Skeletal muscle tissue (tissue), 4 donors: ENCODE results near the gene NPM1. TPM values are rescaled to one million over a fixed set of nuclear protein-coding genes. Genes with fewer than 3 reads are reported as not detected.
A peak's percentile ranks its signal among the peaks of the same experiment; 100 is the strongest.
"Not testable (repeated sequence)": the region's sequence is repeated elsewhere in the genome, so short reads cannot be mapped to it uniquely, and the experiment has no call there.

Experiments
- H3K27ac ChIP-seq: one replicate; pipeline ENCODE4 v1.7.0; 2013; ENCODE audit warnings: mild to moderate bottlenecking, low read depth, low read length, inconsistent platforms
- H3K27me3 ChIP-seq, 3 donors: one replicate each; pipeline ENCODE4 v1.7.0; 2013; ENCODE audit warnings: low read length in 3 of 3; ENCODE audit not compliant: control insufficient read depth in 3 of 3, insufficient read depth in 3 of 3
- H3K36me3 ChIP-seq, 3 donors: one replicate each; pipeline ENCODE4 v1.7.0; 2013; ENCODE audit warnings: low read length in 3 of 3; ENCODE audit not compliant: control insufficient read depth in 3 of 3, insufficient read depth in 3 of 3
- H3K4me1 ChIP-seq, 3 donors: one replicate each; pipeline ENCODE4 v1.7.0; 2013; ENCODE audit warnings: low read length in 3 of 3, mild to moderate bottlenecking in 3 of 3; ENCODE audit not compliant: control insufficient read depth in 3 of 3, insufficient read depth in 3 of 3
- H3K4me3 ChIP-seq, 3 donors: one replicate each; pipeline ENCODE4 v1.7.0; 2013; ENCODE audit warnings: low read length in 3 of 3
- H3K9ac ChIP-seq, 3 donors: one replicate each; pipeline ENCODE4 v1.7.0; 2013; ENCODE audit warnings: low read length in 3 of 3, mild to moderate bottlenecking in 3 of 3, moderate library complexity in 2 of 3, low read depth in 1 of 3
- H3K9me3 ChIP-seq, 3 donors: one replicate each; pipeline ENCODE4 v1.7.0; 2013; ENCODE audit warnings: low read length in 3 of 3; ENCODE audit not compliant: control insufficient read depth in 3 of 3
- total RNA-seq: library from RNA; depleted of rRNA; stranded (reverse); fragments of >200 nt; gene quantifications from one replicate; pipeline ENCODE4 v1.2.3, GENCODE V29; 2014
- donor health status: Osteomylitis.

NPM1 gene
- total RNA-seq, 1 donor from 2014 or later, result 713 TPM

GRCh38 chr5:171384416-171384815, 3.2 kb upstream of the NPM1 start:
- H3K9ac ChIP-seq, H3K4me3 ChIP-seq, H3K27me3 ChIP-seq, H3K4me1 ChIP-seq, H3K9me3 ChIP-seq, H3K36me3 ChIP-seq, H3K27ac ChIP-seq: not testable (repeated sequence)

GRCh38 chr5:171384999-171385398, 2.6 kb upstream of the NPM1 start:
- not testable (repeated sequence) for H3K36me3 ChIP-seq, H3K9ac ChIP-seq, H3K27ac ChIP-seq, H3K9me3 ChIP-seq, H3K4me3 ChIP-seq, H3K27me3 ChIP-seq
- peaks cover 8 to 12% (median 10%) of the 10 kb centered on the region in 3 donors for H3K4me1 ChIP-seq

- no peak overlapping the region for H3K27ac ChIP-seq
- peaks cover 12 to 23% (median 14%) of the 10 kb centered on the region in 3 donors for H3K4me1 ChIP-seq
Observed at GRCh38 chr5:171386006-171386671, 1.5 kb upstream of the NPM1 start.

GRCh38 chr5:171386861-171387344, 746 bp upstream of the NPM1 start:
- Histone ChIP-seq H3K4me3 (peak overlapping the region; percentile 86 to 98 (median 88)), H3K36me3 (peaks cover 2 to 5% (median 3%) of the 10 kb centered on the region in 3 donors), H3K27me3 (no peaks in the 10 kb centered on the region)

More at GRCh38 chr5:171386006-171386671, 1.5 kb upstream of the NPM1 start:
- no peak overlapping the region for H3K9ac ChIP-seq
- H3K9me3 ChIP-seq, result no peaks in the 10 kb centered on the region
- no peak overlapping the region for H3K4me3 ChIP-seq
- no peaks in the 10 kb centered on the region for H3K27me3 ChIP-seq
- no peaks in the 10 kb centered on the region for H3K36me3 ChIP-seq

GRCh38 chr5:171387970-171388815, 544 bp downstream of the NPM1 start:
- Histone ChIP-seq H3K9me3 (no peaks in the 10 kb centered on the region), H3K4me1 (peaks cover 13 to 23% (median 14%) of the 10 kb centered on the region in 3 donors), H3K9ac (peak overlapping the region; percentile 84 to 92 (median 92)), H3K4me3 (peak overlapping the region; percentile 86 to 98 (median 88)), H3K27me3 (no peaks in the 10 kb centered on the region), H3K27ac (peak overlapping the region; percentile 85), H3K36me3 (peaks cover 10 to 16% (median 14%) of the 10 kb centered on the region in 3 donors)

More at GRCh38 chr5:171386861-171387344, 746 bp upstream of the NPM1 start:
- Histone ChIP-seq H3K9me3 (no peaks in the 10 kb centered on the region), H3K27ac (peak overlapping the region; percentile 85), H3K4me1 (peaks cover 13 to 23% (median 14%) of the 10 kb centered on the region in 3 donors), H3K9ac (peak overlapping the region; percentile 87 to 97 (median 90))

- no peak overlapping the region for H3K27ac ChIP-seq
Observed at GRCh38 chr5:171388816-171389168, 1.1 kb downstream of the NPM1 start.

GRCh38 chr5:171390883-171391677, 3.4 kb downstream of the NPM1 start:
- Histone ChIP-seq H3K4me1 (peaks cover 13 to 23% (median 14%) of the 10 kb centered on the region in 3 donors), H3K9ac (no peak overlapping the region), H3K27ac (no peak overlapping the region), H3K36me3 (peaks cover 17 to 38% (median 33%) of the 10 kb centered on the region in 3 donors), H3K9me3 (no peaks in the 10 kb centered on the region), H3K27me3 (no peaks in the 10 kb centered on the region), H3K4me3 (no peak overlapping the region)

More at GRCh38 chr5:171388816-171389168, 1.1 kb downstream of the NPM1 start:
- Histone ChIP-seq H3K4me3 (peak overlapping the region; percentile 86 to 98 (median 88)), H3K27me3 (no peaks in the 10 kb centered on the region), H3K9me3 (no peaks in the 10 kb centered on the region), H3K4me1 (peaks cover 13 to 23% (median 14%) of the 10 kb centered on the region in 3 donors), H3K36me3 (peaks cover 10 to 22% (median 19%) of the 10 kb centered on the region in 3 donors), H3K9ac (peak overlapping the region; percentile 63 to 92 (median 92))

- Histone ChIP-seq H3K27me3 (no peaks in the 10 kb centered on the region), H3K9me3 (no peaks in the 10 kb centered on the region), H3K4me3 (no peak overlapping the region), H3K27ac (no peak overlapping the region), H3K9ac (no peak overlapping the region), H3K36me3 (peaks cover 17 to 41% (median 36%) of the 10 kb centered on the region in 3 donors), H3K4me1 (peaks cover 13 to 25% (median 14%) of the 10 kb centered on the region in 3 donors)
Observed at GRCh38 chr5:171391996-171392577, 4.4 kb downstream of the NPM1 start.

GRCh38 chr5:171392585-171393159, 5.0 kb downstream of the NPM1 start:
- Histone ChIP-seq H3K27me3 (no peaks in the 10 kb centered on the region), H3K9me3 (no peaks in the 10 kb centered on the region), H3K4me1 (peaks cover 13 to 27% (median 14%) of the 10 kb centered on the region in 3 donors), H3K27ac (no peak overlapping the region), H3K9ac (no peak overlapping the region), H3K4me3 (no peak overlapping the region), H3K36me3 (peaks cover 17 to 44% (median 37%) of the 10 kb centered on the region in 3 donors)
